GM19193 (cell line): ENCODE results near the gene OPN5.

Experiments
- POLR2A ChIP-seq: IDR thresholded peaks from 4 replicates; pipeline ENCODE4 v1.6.1; 2011; ENCODE audit not compliant: insufficient read depth, insufficient read length; ENCODE audit errors: extremely low read depth

The OPN5 gene

DNA sequence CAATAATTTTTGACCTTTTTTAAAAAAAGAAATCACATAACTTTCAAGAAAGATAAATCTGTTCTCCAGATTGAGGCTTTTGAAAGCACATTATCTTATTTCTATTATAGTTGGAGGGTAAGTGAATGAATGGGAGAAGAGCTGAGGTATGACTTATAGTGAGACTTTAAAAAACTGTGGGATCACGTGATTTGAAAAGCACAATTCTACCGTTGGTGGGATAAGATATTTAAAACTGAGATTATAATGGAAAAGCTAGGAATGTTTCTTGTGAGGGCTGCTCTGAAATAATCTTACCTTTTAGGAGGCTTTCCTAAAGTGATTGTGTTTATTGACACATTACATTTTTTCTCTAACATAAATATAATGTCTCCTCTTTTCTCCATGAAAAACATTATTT lies 9.5 kb upstream of the OPN5 start:
- TF ChIP-seq POLR2A: no peak

DNA sequence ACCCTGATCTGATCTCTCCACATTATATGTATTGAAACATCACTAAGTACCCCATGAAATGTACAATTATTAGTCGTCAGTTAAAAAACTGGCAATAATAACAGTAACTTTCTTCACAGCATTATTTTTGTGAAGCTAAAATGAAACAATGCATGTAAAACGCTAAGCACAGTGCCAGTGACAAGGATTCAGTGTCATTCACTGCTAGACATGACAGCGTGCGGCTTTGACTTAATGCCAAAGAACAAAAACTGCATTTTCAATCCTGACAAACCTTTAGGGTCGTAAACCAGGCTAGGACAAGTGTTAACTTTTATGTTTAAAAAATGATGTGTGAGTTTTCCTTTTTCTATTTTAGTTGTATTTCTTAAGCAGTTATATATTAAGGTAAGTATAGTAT lies 8.8 kb upstream of the OPN5 start:
- TF ChIP-seq POLR2A: no peak

DNA sequence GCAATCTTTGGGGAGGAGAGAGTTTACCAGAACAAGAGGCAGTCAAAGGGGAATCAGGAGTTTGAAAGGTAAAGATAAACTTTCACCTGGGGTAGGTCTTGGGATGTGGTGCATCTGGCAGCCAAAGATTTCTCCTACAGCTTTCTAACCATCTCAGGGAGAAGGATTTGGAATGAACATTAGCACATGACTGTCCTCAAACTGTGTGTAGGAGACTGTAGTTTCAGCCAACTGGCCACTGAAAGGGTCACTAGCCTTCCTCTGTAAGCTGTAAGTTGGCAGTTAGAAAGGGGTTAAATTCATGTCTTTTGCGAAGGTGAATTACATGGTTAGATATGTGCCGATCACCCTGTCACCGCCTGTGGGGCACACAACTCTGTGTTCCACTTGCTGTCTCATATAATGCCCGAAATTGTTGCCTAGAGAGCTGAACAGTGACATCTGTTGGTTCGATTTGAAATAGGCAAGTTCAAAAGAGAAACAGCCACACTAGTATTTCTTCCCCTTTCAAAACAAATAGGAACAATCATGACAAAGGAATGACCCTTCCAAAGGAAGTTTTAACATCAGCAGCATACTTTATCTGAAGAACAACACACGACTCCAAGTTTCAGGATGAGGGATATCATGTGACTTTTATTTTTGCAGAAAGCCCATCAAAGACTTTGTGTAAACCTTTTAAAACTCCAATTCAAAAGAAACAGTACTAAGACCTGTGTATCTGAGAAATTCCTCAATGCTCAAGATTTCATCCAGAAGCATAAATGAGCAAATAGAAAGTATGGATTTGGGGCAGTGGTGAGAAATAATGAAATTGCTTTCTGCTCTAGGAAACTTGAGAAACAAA lies 1.1 kb upstream of the OPN5 start:
- no peak for TF ChIP-seq POLR2A

DNA sequence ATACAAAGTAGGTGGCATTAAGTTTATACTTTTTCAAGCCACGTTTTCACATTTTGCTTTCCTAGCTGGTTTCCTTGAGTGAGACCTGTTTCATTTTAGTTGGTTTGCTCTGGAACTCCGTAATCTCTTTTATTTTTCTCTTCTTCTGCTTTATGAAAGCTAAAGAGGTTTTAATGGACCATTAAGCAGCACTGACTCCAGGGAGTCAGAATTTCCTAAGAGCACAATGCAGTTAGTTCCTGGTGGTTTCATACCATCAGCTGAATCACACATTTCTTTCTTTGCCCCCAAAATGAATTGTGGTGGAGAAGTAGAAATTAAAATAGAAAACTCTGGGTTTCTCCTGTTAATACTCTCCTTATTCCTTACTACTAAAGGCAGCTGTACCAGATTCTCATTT lies 3.4 kb downstream of the OPN5 start:
- no peak for TF ChIP-seq POLR2A

DNA sequence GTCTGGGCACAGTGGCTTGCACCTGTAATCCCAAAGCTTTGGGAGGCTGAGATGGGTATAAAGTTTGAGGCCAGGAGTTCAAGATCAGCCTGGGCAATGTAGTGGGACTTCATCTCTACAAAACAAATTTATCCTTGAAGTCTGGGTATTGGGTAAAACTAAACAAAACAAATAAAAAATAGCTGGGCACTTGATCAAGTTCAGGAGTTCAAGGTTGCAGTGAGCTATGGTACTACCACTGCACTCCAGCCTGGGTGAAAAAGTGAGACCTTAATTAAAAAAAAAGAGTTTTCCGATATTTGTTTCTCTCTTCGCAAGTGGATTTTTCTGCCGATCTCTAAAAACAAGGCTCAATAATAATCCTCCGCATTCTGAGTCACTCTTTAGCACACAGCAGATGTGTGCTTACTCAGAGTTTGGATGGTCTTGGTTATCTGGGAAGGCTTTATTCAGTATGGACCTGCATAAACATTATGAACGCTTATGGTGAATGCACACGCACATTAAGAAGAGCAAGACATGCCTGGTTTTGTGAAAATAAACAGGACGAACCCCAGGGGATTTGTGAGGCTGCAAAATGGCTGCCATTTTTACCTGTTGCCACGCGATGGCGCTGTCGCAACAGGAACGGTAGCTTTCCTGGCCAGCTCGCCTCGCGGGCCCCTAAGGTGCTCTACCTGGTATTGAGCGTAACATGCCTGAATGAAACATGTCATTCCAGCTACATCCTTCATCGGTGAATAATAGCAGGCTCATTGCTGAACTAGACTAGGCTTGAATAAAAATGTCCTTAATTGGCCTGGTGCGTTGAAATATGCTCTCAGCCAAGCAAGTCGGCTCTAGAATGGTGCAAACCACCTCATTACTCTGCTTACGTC lies 6.0 kb downstream of the OPN5 start:
- no peak for TF ChIP-seq POLR2A

DNA sequence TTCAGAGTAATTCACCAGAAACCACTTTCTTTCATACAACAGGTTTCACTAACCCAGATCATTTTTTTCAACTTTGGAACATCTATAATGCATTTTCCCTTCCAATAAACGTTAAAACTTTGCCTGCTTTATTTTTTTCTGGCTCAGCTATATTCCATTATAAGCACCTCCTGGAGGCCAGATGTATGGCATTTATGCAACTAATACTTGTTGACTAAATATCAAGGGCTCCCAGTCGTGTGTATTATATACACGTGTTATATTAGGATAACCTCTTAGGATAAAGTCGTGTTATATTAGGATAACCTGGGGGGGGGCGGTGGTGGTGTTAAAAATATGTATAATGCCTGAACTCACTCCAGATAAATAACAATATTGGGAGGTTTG lies 6.7 kb downstream of the OPN5 start:
- no peak for TF ChIP-seq POLR2A

DNA sequence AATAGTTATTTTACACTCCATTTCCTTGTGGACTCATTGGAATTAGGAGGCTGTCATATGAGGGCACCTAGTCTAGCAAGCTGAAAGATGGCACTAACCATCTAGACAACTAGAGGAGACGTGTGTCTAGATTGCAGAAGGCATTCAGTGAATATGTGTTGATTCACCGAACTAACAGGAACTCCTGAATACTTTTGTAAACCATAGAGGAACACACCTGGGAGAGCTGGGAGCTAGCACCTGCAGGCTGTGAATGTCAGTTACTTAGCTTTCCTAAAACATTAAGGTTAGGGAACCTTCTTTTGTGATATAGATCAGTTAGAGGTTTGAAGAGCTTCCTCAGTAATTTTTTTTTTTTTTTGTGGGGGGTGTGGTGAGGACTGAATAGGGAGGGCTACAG lies 7.7 kb downstream of the OPN5 start:
- TF ChIP-seq POLR2A: no peak

DNA sequence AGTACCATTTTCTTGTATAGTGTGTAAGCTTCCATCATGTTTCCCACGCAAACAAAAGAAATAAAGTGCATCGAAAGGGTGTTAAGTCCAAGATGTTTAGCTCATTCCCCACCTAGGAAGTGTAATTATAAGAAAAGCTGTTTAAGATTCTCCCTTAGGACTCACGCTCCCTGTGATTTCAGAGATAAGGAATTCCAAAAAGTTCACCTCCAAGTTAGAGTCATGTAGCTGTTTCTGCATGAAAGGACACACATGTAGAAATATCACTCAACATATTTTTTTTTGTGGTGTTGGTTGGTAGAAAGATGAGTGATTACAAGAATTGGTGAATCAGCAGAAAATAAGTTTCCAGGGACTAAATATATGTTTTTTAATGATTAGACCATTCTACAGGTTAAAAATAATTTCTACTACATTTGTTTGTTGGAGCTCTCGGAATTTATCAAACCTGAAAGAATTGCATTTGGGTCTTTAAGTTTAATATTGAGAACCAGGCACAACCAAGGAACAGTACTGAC lies 10.4 kb downstream of the OPN5 start:
- no peak for TF ChIP-seq POLR2A

DNA sequence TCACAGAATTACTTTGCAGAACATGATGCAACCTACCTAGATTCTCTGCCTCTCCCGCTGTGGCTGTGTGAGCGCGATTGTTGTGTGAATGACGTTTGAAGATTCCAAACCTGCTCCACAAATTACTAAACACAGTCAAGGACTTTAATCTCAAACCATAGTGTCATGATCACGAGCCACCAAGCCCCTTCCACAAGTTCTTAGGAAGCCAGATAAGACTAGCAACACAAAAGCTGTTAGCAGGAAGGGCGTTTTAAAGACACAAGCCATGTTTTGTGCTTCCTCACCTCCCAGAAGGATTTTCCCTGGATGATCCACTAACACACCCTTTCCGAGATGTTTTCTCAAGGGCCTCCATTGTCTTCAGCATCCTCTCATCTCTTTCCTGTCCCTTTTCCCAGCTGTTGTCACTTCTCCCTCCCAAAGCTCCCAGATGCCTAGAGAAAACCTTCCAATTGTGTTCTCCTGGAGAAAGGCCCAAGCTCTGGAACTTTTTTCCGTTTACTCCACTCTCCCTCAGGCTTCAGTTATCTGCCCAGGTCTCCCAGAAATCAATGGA lies 12.8 kb downstream of the OPN5 start:
- TF ChIP-seq POLR2A: no peak

DNA sequence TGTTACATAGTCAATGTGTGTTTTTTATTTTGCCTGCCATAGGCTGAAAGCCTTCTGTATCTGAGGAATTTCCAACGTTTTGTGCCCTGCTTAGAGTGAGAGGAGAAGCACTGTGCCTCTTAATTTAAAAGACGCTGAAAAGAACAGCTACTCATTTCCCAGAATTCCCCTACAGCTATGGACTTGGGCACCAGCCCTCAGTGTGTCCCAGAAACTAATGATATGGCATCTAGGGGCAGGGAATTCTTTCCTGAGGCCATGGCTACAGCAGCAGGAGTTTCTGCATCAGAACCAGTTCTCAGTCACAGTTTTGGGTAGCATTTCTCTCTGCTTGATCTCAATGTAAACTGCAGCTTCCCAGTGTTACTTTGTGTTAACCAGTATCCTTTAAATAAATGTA lies 20.2 kb downstream of the OPN5 start:
- TF ChIP-seq POLR2A: no peak

DNA sequence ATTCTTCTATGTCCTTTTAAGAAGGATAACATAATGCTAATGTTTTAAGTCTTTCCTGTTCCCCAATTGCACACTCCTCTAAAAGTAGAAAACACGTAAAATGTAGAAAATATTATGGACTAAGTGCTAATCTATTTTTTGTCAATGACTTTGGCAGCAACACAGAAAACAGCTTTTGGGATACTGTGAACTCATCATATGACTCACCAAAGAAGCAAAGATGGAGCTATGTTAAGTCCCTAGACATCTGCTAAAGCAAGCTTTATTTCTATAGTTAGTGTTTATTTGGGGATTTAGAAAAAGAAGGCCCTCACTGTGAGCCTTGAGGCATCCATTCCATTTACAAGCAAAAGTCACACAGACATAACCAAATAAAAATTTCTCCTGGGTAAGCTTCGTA lies 23.0 kb downstream of the OPN5 start:
- TF ChIP-seq POLR2A: no peak

DNA sequence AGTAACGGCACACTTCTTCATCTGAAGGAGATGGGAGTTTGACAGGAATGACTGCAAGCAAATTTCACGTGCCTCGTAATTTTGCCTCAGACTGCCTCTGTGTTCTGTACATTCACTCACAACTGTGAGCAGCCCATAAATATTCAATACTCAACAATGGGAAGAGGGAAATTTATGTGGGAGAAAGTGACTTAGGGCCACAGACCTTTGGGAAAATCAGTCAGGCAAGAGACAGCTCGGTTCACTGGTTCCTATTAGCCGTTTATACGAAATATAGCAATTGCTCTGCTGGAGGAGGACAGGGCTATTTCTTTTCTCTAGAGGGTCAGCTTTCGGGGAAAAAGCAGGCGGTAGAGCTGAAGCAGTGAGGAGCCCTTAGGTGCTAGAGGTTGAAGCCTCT lies 28.0 kb downstream of the OPN5 start:
- TF ChIP-seq POLR2A: no peak

DNA sequence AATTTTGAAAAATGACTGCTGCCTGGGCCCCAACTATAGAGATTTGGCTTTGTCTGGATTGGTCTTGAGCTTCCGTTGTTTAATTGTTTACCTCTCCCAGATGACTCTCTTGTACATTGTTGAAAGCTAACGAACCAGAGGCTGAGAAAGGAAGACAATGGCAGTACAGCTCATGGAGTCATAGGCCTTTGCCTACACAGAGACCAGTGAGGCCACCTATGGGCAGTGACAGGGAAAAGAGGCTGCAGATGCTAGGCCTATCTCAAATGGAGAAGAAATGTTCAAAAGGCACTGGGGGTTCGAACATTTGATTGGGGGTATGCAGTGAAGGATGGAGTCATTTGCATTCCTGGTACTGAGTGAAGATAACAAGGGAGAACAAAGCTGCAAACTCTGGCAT lies 29.1 kb downstream of the OPN5 start:
- TF ChIP-seq POLR2A: no peak

DNA sequence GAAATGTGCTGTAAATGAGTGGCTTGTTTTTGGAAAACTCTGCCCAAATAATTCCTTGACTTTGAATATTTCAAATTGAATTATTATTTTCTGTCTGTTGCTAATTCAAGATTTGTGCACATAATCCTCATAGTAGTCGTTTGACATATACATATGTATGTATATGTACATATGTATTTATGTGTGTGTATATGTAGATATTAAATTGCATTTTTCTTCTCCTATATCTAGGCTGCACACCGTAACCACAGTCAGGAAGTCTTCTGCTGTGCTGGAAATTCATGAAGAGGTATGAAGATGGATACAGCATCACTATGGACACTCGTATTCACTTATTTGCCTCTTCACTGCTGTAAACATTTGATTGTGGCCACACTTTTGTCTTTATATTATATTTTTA lies 29.6 kb downstream of the OPN5 start:
- TF ChIP-seq POLR2A: no peak

DNA sequence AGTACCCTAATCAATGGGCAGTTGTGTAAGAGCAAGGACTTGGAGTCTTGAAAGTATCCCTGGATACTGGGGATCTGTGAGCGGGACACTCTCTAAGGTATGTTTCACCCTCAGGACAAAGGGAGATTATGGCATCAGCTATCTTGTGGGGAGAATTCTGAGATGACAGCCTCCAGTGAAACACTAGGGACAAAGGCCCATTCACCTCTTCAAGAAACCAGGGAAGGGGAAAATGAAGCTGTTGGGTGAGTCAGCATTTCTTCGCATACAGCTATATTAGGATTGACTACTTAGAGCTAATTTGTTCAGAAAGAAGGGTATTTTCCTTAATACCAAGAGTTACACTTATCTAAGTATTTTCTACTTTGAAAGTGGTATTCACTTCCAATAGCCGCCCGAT lies 35.9 kb downstream of the OPN5 start:
- TF ChIP-seq POLR2A: no peak
